ENCODE data around the gene SIGLEC6.

GRCh38 chr19:51490676-51491075, 40.8 kb downstream of the SIGLEC6 start:
- TF ChIP-seq CTCF (IDR thresholded peaks at IDR 0.05) (no peak), POLR2A (IDR thresholded peaks at IDR 0.05) (no peak)

All from heart left ventricle (tissue), 13 donors.